Lower leg skin (tissue), 4 donors: ENCODE data around the gene CACNA1B. TPM values are rescaled to one million over a fixed set of nuclear protein-coding genes. Genes with fewer than 3 reads are reported as not detected.

ENCODE experiments used
- DNase-seq, 2 donors: peaks; one replicate each; pipeline ENCODE4 v3.0.0-alpha.2; 2019; ENCODE audit warnings: low spot score in 2 of 2
- H3K4me3 ChIP-seq: fragments of 200-600 bp; sonication (generic); 2 replicates; pipeline ENCODE4 v1.5.1; 2017; ENCODE audit warnings: mild to moderate bottlenecking, low read depth; ENCODE audit not compliant: poor library complexity, severe bottlenecking
- CTCF ChIP-seq, 3 donors: fragments of 450-650 bp; IDR thresholded peaks; one replicate each; pipeline ENCODE4 v1.5.1; 2016; ENCODE audit warnings: antibody characterized with exemption in 3 of 3, mild to moderate bottlenecking in 3 of 3, moderate library complexity in 2 of 3
- POLR2A ChIP-seq, 2 donors: fragments of 450-650 bp; IDR thresholded peaks; one replicate each; pipeline ENCODE4 v1.6.1; 2016 to 2017; ENCODE audit warnings: antibody characterized with exemption in 2 of 2, mild to moderate bottlenecking in 1 of 2, moderate library complexity in 1 of 2
- WGBS, 2 donors: methylation state at CpG; one replicate each; pipeline ENCODE4 v1.1.5; 2018; 5-methylcytosine and 5-hydroxymethylcytosine counted together
- intact Hi-C: fragments of 100-400 bp; cut with DNase I; formaldehyde crosslinking; loops from one replicate; pipeline ENCODE4 v1.15.0; 2023; ENCODE audit warnings: low total_unique reads
- total RNA-seq, 4 donors: library from RNA; depleted of rRNA; stranded (reverse); fragments of >200 nt; gene quantifications; one replicate each; pipeline ENCODE4 v1.1.0, GENCODE V29; 2016

Gene CACNA1B
- total RNA-seq, 4 donors from 2014 or later, result not detected

- intact Hi-C loops, result no loop called here
- no peak for DNase-seq
- no peak for TF ChIP-seq CTCF (IDR thresholded peaks at IDR 0.05)
- TF ChIP-seq POLR2A (IDR thresholded peaks at IDR 0.05), result no peak
- WGBS, 2 donors, result 88 to 91% methylated on average over 4 of the region's 4 CpGs
- no peak overlapping the region for H3K4me3 ChIP-seq
Observed at GRCh38 chr9:137945581-137945980, 68.0 kb downstream of the CACNA1B start.

- 74 to 80% methylated on average over 2 of the region's 2 CpGs for WGBS, 2 donors
- DNase-seq, result no peak
- no peak for TF ChIP-seq CTCF (IDR thresholded peaks at IDR 0.05)
- TF ChIP-seq POLR2A (IDR thresholded peaks at IDR 0.05), result no peak
- no peak overlapping the region for H3K4me3 ChIP-seq
- intact Hi-C loops, result no loop called here
Observed at GRCh38 chr9:137946993-137947392, 69.4 kb downstream of the CACNA1B start.

GRCh38 chr9:137948642-137949041 lies 71.1 kb downstream of the CACNA1B start:
- DNase-seq, result no peak
- H3K4me3 ChIP-seq, result no peak overlapping the region
- 88 to 93% methylated on average over 2 of the region's 2 CpGs for WGBS, 2 donors
- TF ChIP-seq POLR2A (IDR thresholded peaks at IDR 0.05), result no peak
- intact Hi-C loops, result no loop called here

GRCh38 chr9:137949260-137949659 lies 71.7 kb downstream of the CACNA1B start:
- H3K4me3 ChIP-seq, result no peak overlapping the region
- no peak for TF ChIP-seq POLR2A (IDR thresholded peaks at IDR 0.05)
- no peak for TF ChIP-seq CTCF (IDR thresholded peaks at IDR 0.05)
- intact Hi-C loops, result no loop called here
- DNase-seq, result no peak
- WGBS, 2 donors, result 87 to 92% methylated on average over 8 of the region's 8 CpGs

- TF ChIP-seq POLR2A (IDR thresholded peaks at IDR 0.05) (no peak), CTCF (IDR thresholded peaks at IDR 0.05) (no peak)
- WGBS, 2 donors, result 63 to 64% methylated on average over 4 to 8 of the region's 8 CpGs
- peak in 1 of 2 donors; percentile 21 for DNase-seq
- intact Hi-C loops, result no loop called here
- no peak overlapping the region for H3K4me3 ChIP-seq
Observed at GRCh38 chr9:137951107-137951506, 73.5 kb downstream of the CACNA1B start.

GRCh38 chr9:137951597-137952490 lies 74.3 kb downstream of the CACNA1B start:
- TF ChIP-seq CTCF (IDR thresholded peaks at IDR 0.05), result no peak
- TF ChIP-seq POLR2A (IDR thresholded peaks at IDR 0.05), result no peak
- H3K4me3 ChIP-seq, result no peak overlapping the region
- intact Hi-C loops, result no loop called here
- WGBS, 2 donors, result 85 to 89% methylated on average over 11 of the region's 12 CpGs
- DNase-seq, result no peak
